B cell (primary cell): Measurements from ENCODE around the gene AP1G1. TPM values are rescaled to one million over a fixed set of nuclear protein-coding genes. Genes with fewer than 3 reads are reported as not detected.

Experiments used
- ATAC-seq: fragments of 200-7000 bp; cut with Tn5 transposase; one replicate; pipeline ENCODE4 v1.10.0; 2021; ENCODE audit warnings: low read depth, mild to moderate bottlenecking, moderate number of reproducible peaks, moderate library complexity
- CTCF ChIA-PET: fragments of 350-600 bp; sonication (Branson Sonifier 250); formaldehyde crosslinking; loops from one replicate; lab custom pipeline; 2021; ENCODE audit warnings: antibody characterized with exemption, inconsistent platforms; lab: Charles Lee
- POLR2A ChIA-PET: fragments of 350-600 bp; sonication (Branson Sonifier 250); formaldehyde crosslinking; loops from one replicate; lab custom pipeline; 2021; ENCODE audit warnings: antibody characterized with exemption; lab: Charles Lee
- DNase-seq: peaks from one replicate; pipeline ENCODE4 v3.0.0; 2013
- H2AFZ ChIP-seq: 2 replicates; pipeline ENCODE4 v1.6.1; 2012; ENCODE audit warnings: mild to moderate bottlenecking, low read depth, low read length; ENCODE audit not compliant: insufficient read depth, poor library complexity, severe bottlenecking
- H3K27ac ChIP-seq, 2 donors: 1 replicate in 1 of 2; 2 replicates in 1 of 2; pipeline ENCODE4 v1.5.1; 2012 to 2013; ENCODE audit warnings: low read length in 2 of 2, mild to moderate bottlenecking in 2 of 2, moderate library complexity in 1 of 2
- H3K27me3 ChIP-seq, 4 experiments: fragments of 200-600 bp in 1 of 4; sonication (generic) in 1 of 4; replicated peaks in 1 of 4; 1 replicate in 2 of 4; 2 replicates in 2 of 4; pipeline versions ENCODE4 v1.6.1 to v1.7.0; 2013 to 2016; ENCODE audit warnings: low read length in 3 of 4, mild to moderate bottlenecking in 2 of 4, mixed read lengths in 1 of 4, moderate library complexity in 1 of 4; ENCODE audit not compliant: insufficient read depth in 4 of 4, control insufficient read depth in 3 of 4; ENCODE audit errors: control extremely low read depth in 1 of 4
- H3K36me3 ChIP-seq, 2 experiments: replicated peaks in 1 of 2; 1 replicate in 1 of 2; 2 replicates in 1 of 2; pipeline versions ENCODE4 v1.6.1 to v1.7.1; 2013; ENCODE audit warnings: low read length in 1 of 2; ENCODE audit not compliant: insufficient read depth in 2 of 2, control insufficient read depth in 1 of 2; ENCODE audit errors: control extremely low read depth in 1 of 2, extremely low read depth in 1 of 2
- H3K4me1 ChIP-seq, 2 donors: fragments of 200-600 bp in 1 of 2; sonication (generic) in 1 of 2; 1 replicate in 1 of 2; 2 replicates in 1 of 2; pipeline versions ENCODE4 v1.5.1 to v1.6.1; 2013 to 2017; ENCODE audit warnings: low read length in 2 of 2; ENCODE audit not compliant: control insufficient read depth in 2 of 2, insufficient read depth in 2 of 2
- H3K4me2 ChIP-seq: replicated peaks from 2 replicates; pipeline ENCODE3; 2012; ENCODE audit warnings: mild to moderate bottlenecking, low read depth, low read length; ENCODE audit not compliant: poor library complexity, severe bottlenecking
- H3K4me3 ChIP-seq, 5 experiments: fragments of 200-600 bp in 1 of 5; sonication (generic) in 1 of 5; 1 replicate in 3 of 5; 2 replicates in 2 of 5; pipeline versions ENCODE4 v1.5.1 to v1.7.0; 2011 to 2016; ENCODE audit warnings: low read length in 4 of 5, mild to moderate bottlenecking in 4 of 5, low read depth in 2 of 5, control low read depth in 1 of 5, moderate library complexity in 1 of 5; ENCODE audit not compliant: insufficient read depth in 1 of 5; ENCODE audit errors: control extremely low read depth in 1 of 5, extremely low read depth in 1 of 5
- H3K79me2 ChIP-seq: fragments of 200-600 bp; sonication (generic); one replicate; pipeline ENCODE4 v1.6.0; 2016; ENCODE audit warnings: low read length; ENCODE audit not compliant: control insufficient read depth, insufficient read depth
- H3K9ac ChIP-seq: fragments of 200-600 bp; sonication (generic); 2 replicates; pipeline ENCODE4 v1.6.1; 2017; ENCODE audit warnings: mild to moderate bottlenecking, low read length, moderate library complexity
- H3K9me3 ChIP-seq, 3 donors: one replicate each; pipeline versions ENCODE4 v1.6.1 to v1.7.1; 2013; ENCODE audit warnings: low read length in 2 of 3; ENCODE audit not compliant: control insufficient read depth in 2 of 3, insufficient read depth in 1 of 3; ENCODE audit errors: control extremely low read depth in 1 of 3
- H4K20me1 ChIP-seq: 2 replicates; pipeline ENCODE4 v1.6.0; 2012; ENCODE audit warnings: mild to moderate bottlenecking, low read length; ENCODE audit not compliant: insufficient read depth, control insufficient read depth, poor library complexity, severe bottlenecking
- H3K27ac Mint-ChIP-seq: one replicate; pipeline ENCODE4 v1.8.0; 2021; ENCODE audit warnings: mixed read lengths
- H3K27me3 Mint-ChIP-seq: one replicate; pipeline ENCODE4 v1.8.0; 2021; ENCODE audit warnings: mixed read lengths
- H3K4me1 Mint-ChIP-seq: one replicate; pipeline ENCODE4 v1.8.0; 2021; ENCODE audit warnings: mixed read lengths
- H3K4me3 Mint-ChIP-seq: one replicate; pipeline ENCODE4 v1.8.0; 2021; ENCODE audit warnings: mixed read lengths
- H3K9me3 Mint-ChIP-seq: one replicate; pipeline ENCODE4 v1.8.0; 2022; ENCODE audit warnings: mixed read lengths; ENCODE audit not compliant: insufficient read depth
- CTCF ChIP-seq: fragments of 200-600 bp; IDR thresholded peaks from one replicate; pipeline ENCODE4 v1.8.0; 2022; ENCODE audit warnings: antibody characterized with exemption, mild to moderate bottlenecking
- EZH2 ChIP-seq: IDR thresholded peaks from 2 replicates; pipeline ENCODE4 v1.6.1; 2012; ENCODE audit warnings: borderline replicate concordance, low read depth, mild to moderate bottlenecking, moderate library complexity, low read length; ENCODE audit not compliant: insufficient read depth, poor library complexity, severe bottlenecking
- WGBS: methylation state at CpG from one replicate; pipeline ENCODE4 v1.1.5; 2013; ENCODE audit warnings: missing lambda C conversion rate; ENCODE audit not compliant: insufficient coverage; 5-methylcytosine and 5-hydroxymethylcytosine counted together
- intact Hi-C: fragments of 100-400 bp; cut with micrococcal nuclease; formaldehyde crosslinking; loops from one replicate; pipeline ENCODE4 v1.10.0; 2022
- polyA minus RNA-seq: library from RNA; depleted of rRNA, polyadenylated mRNA; stranded (reverse); fragments of >200 nt; gene quantifications from 2 replicates; pipeline ENCODE4 v1.2.3, GENCODE V29; 2012
- polyA plus RNA-seq: library from polyadenylated mRNA; depleted of rRNA; stranded (reverse); fragments of >200 nt; gene quantifications from 2 replicates; pipeline ENCODE4 v1.2.3, GENCODE V29; 2012
- total RNA-seq, 2 donors: library from RNA; stranded (reverse); fragments of 120-200 nt in 1 of 2; gene quantifications; 1 replicate in 1 of 2; 2 replicates in 1 of 2; pipeline versions ENCODE4 v1.2.3 to v1.2.4, GENCODE V29; 2013 to 2022

Gene AP1G1
- total RNA-seq (142 and 159 TPM in 2 replicates), polyA plus RNA-seq (43.8 and 87.6 TPM in 2 replicates), polyA minus RNA-seq (45.0 and 75.9 TPM in 2 replicates)
- 57.9 TPM for total RNA-seq (2013)

GRCh38 chr16:71808593-71809459 lies at the start of gene AP1G1:
Gene AP1G1, minus strand, starts transcription at chr16:71808834. Its CDS starts 19,355 bp downstream, at chr16:71789479.
- H3K79me2 ChIP-seq: peaks cover 46% of the 10 kb centered on the region

More at GRCh38 chr16:71808593-71809459, at the start of gene AP1G1:
- peak; percentile 99 for DNase-seq
- TF ChIP-seq EZH2 (no peak), CTCF (no peak)
- H3K4me3 ChIP-seq: peak within 1 kb of the TSS; percentile 87 to 99 (median 96)
- Mint-ChIP-seq H3K4me1 (peaks cover 30% of the 10 kb centered on the region), H3K9me3 (no peaks in the 10 kb centered on the region), H3K27ac (peak within 1 kb of the TSS; percentile 100), H3K27me3 (no peaks in the 10 kb centered on the region), H3K4me3 (peak within 1 kb of the TSS; percentile 99)
- intact Hi-C loops: loop anchor here (1.0 to 10.0 kb wide), 7 partner anchors 9 to 156 kb away; partner anchors contain the start of genes ATXN1L and IST1
- peak within 1 kb of the TSS; percentile 91 for H3K9ac ChIP-seq
- peaks cover 16% of the 10 kb centered on the region for H4K20me1 ChIP-seq
- H3K9me3 ChIP-seq: no peaks in the 10 kb centered on the region
- peak; percentile 89 for ATAC-seq
- POLR2A ChIA-PET: interaction anchor here (0.6 to 2.5 kb wide), 14 partner anchors 9 to 520 kb away, joined by 3 to 47 read pairs (median 6); partner anchors contain the start of genes ATXN1L, CMTR2, IST1 and ZNF821
- CTCF ChIA-PET: interaction anchor here (0.7 to 3.3 kb wide), 6 partner anchors 32 to 88 kb away, joined by 3 to 37 read pairs (median 4); partner anchors contain the start of gene ZNF821
- peak within 1 kb of the TSS; percentile 96 to 99 for H3K27ac ChIP-seq
- peak within 1 kb of the TSS; percentile 75 for H3K4me2 ChIP-seq
- WGBS: 0% methylated on average over 31 of the region's 54 CpGs
- no peaks in the 10 kb centered on the region for H3K27me3 ChIP-seq
- H3K36me3 ChIP-seq: peaks cover 2 to 8% of the 10 kb centered on the region in 2 experiments
- peaks cover 20 to 27% of the 10 kb centered on the region in 2 donors for H3K4me1 ChIP-seq
- peak within 1 kb of the TSS; percentile 75 for H2AFZ ChIP-seq
